HepG2 (cell line): ENCODE results near the gene APBB3. TPM values are rescaled to one million over a fixed set of nuclear protein-coding genes. Genes with fewer than 3 reads are reported as not detected.

Source experiments
- ATF1 ChIP-seq: IDR thresholded peaks from 2 replicates; pipeline ENCODE4 v1.6.1; 2016; ENCODE audit warnings: mild to moderate bottlenecking, control low read depth
- CEBPZ ChIP-seq: IDR thresholded peaks from 2 replicates; pipeline ENCODE4 v1.6.1; 2012; ENCODE audit warnings: low read length, improper control_type of control experiment
- DNMT3B ChIP-seq: conservative IDR thresholded peaks from 2 replicates; pipeline ENCODE4 v1.6.1; 2016; ENCODE audit warnings: missing biosample characterization, control low read depth
- DRAP1 ChIP-seq: IDR thresholded peaks from 2 replicates; pipeline ENCODE4 v1.6.1; 2016; ENCODE audit warnings: missing genetic modification reagents, missing compliant biosample characterization
- ERF ChIP-seq: IDR thresholded peaks from 2 replicates; pipeline ENCODE4 v1.6.1; 2018; ENCODE audit warnings: missing biosample characterization, missing genetic modification reagents
- FOXA3 ChIP-seq: IDR thresholded peaks from 2 replicates; pipeline ENCODE4 v1.6.1; 2016; ENCODE audit warnings: missing genetic modification reagents, missing compliant biosample characterization
- HOXA3 ChIP-seq: sonication (generic); formaldehyde crosslinking; IDR thresholded peaks from 2 replicates; pipeline ENCODE4 v1.5.0; 2020; ENCODE audit warnings: missing genetic modification reagents
- IRF2 ChIP-seq: IDR thresholded peaks from 2 replicates; pipeline ENCODE4 v1.6.1; 2018; ENCODE audit warnings: missing genetic modification reagents, missing compliant biosample characterization
- JDP2 ChIP-seq: sonication (generic); formaldehyde crosslinking; IDR thresholded peaks from 2 replicates; pipeline ENCODE4 v1.8.1; 2022; ENCODE audit warnings: missing genetic modification reagents, borderline replicate concordance
- JUNB ChIP-seq: sonication (generic); formaldehyde crosslinking; IDR thresholded peaks from 2 replicates; pipeline ENCODE4 v1.8.0; 2022; ENCODE audit warnings: missing genetic modification reagents, mild to moderate bottlenecking, borderline replicate concordance
- KDM1A ChIP-seq: IDR thresholded peaks from 2 replicates; pipeline ENCODE4 v1.6.1; 2016; ENCODE audit warnings: missing compliant biosample characterization
- MAFK ChIP-seq, 2 experiments: IDR thresholded peaks in 1 of 2; conservative IDR thresholded peaks in 1 of 2; 2 replicates each; pipeline ENCODE4 v1.6.1; 2011; ENCODE audit warnings: improper control_type of control experiment in 2 of 2, low read length in 2 of 2
- MYC ChIP-seq: sonication (generic); formaldehyde crosslinking; IDR thresholded peaks from 2 replicates; pipeline ENCODE4 v1.9.0; 2021; ENCODE audit warnings: missing genetic modification reagents, borderline replicate concordance
- TOE1 ChIP-seq: sonication (generic); formaldehyde crosslinking; IDR thresholded peaks from 2 replicates; pipeline ENCODE4 v1.4.0; 2020; ENCODE audit warnings: mild to moderate bottlenecking, missing genetic modification reagents
- ZNF121 ChIP-seq: sonication (generic); formaldehyde crosslinking; IDR thresholded peaks from 2 replicates; pipeline ENCODE4 v1.5.0; 2020; ENCODE audit warnings: mild to moderate bottlenecking, missing genetic modification reagents
- ZNF17 ChIP-seq: sonication (generic); formaldehyde crosslinking; IDR thresholded peaks from 2 replicates; pipeline ENCODE4 v1.5.0; 2020; ENCODE audit warnings: mild to moderate bottlenecking, missing genetic modification reagents
- ZNF468 ChIP-seq: sonication (generic); formaldehyde crosslinking; IDR thresholded peaks from 2 replicates; pipeline ENCODE4 v1.8.0; 2022; ENCODE audit warnings: mild to moderate bottlenecking, moderate library complexity, missing genetic modification reagents
- ZNF510 ChIP-seq: sonication (generic); formaldehyde crosslinking; IDR thresholded peaks from 2 replicates; pipeline ENCODE4 v1.4.0; 2020; ENCODE audit warnings: low read depth, mild to moderate bottlenecking, missing genetic modification reagents
- ZNF543 ChIP-seq: sonication (generic); formaldehyde crosslinking; IDR thresholded peaks from 2 replicates; pipeline ENCODE4 v1.4.0; 2020; ENCODE audit warnings: mild to moderate bottlenecking, missing genetic modification reagents
- ZNF576 ChIP-seq: sonication (generic); formaldehyde crosslinking; IDR thresholded peaks from 2 replicates; pipeline ENCODE4 v1.4.0; 2020; ENCODE audit warnings: mild to moderate bottlenecking, missing genetic modification reagents
- ZNF577 ChIP-seq: sonication (generic); formaldehyde crosslinking; IDR thresholded peaks from 2 replicates; pipeline ENCODE4 v1.4.0; 2020; ENCODE audit warnings: mild to moderate bottlenecking, low read depth, missing genetic modification reagents, borderline replicate concordance
- ZNF75D ChIP-seq: sonication (generic); formaldehyde crosslinking; IDR thresholded peaks from 2 replicates; pipeline ENCODE4 v1.8.1; 2023; ENCODE audit warnings: missing genetic modification reagents, mild to moderate bottlenecking, borderline replicate concordance
- ZNF781 ChIP-seq: sonication (generic); formaldehyde crosslinking; IDR thresholded peaks from 2 replicates; pipeline ENCODE4 v1.5.1; 2020; ENCODE audit warnings: borderline replicate concordance, mild to moderate bottlenecking, missing genetic modification reagents; ENCODE audit errors: not compliant biosample characterization
- polyA plus RNA-seq, 8 experiments: library from polyadenylated mRNA; depleted of rRNA in 3 of 8; stranded (reverse) in 7 of 8; unstranded in 1 of 8; fragments of >200 nt; fragmentation: Illumina TruSeq in 4 of 8; extraction: Trizol in 4 of 8; gene quantifications; 2 replicates each; pipeline versions ENCODE4 v1.2.1 to v1.2.3, GENCODE V29; 2011 to 2016; ENCODE audit warnings: low read depth in 4 of 8, missing spikeins in 1 of 8, mixed read lengths in 1 of 8; ENCODE audit not compliant: insufficient read depth in 1 of 8
- total RNA-seq, 5 experiments: library from RNA; depleted of rRNA; stranded (reverse); fragments of >200 nt; fragmentation: Illumina TruSeq; extraction: Trizol; gene quantifications; 2 replicates each; pipeline ENCODE4 v1.2.3, GENCODE V29; 2016; ENCODE audit warnings: low read depth in 1 of 5
- TF ChIP-seq, protein P1 (sequence below): sonication (generic); formaldehyde crosslinking; IDR thresholded peaks from 2 replicates; pipeline ENCODE4 v1.4.0; 2020; ENCODE audit warnings: missing genetic modification reagents

The APBB3 gene
- total and polyA plus RNA-seq, 2 of the 13 experiments (the other 11 are each of a cell fraction or from before 2014, with no cell fraction given): 0.38 to 0.78 TPM

DNA sequence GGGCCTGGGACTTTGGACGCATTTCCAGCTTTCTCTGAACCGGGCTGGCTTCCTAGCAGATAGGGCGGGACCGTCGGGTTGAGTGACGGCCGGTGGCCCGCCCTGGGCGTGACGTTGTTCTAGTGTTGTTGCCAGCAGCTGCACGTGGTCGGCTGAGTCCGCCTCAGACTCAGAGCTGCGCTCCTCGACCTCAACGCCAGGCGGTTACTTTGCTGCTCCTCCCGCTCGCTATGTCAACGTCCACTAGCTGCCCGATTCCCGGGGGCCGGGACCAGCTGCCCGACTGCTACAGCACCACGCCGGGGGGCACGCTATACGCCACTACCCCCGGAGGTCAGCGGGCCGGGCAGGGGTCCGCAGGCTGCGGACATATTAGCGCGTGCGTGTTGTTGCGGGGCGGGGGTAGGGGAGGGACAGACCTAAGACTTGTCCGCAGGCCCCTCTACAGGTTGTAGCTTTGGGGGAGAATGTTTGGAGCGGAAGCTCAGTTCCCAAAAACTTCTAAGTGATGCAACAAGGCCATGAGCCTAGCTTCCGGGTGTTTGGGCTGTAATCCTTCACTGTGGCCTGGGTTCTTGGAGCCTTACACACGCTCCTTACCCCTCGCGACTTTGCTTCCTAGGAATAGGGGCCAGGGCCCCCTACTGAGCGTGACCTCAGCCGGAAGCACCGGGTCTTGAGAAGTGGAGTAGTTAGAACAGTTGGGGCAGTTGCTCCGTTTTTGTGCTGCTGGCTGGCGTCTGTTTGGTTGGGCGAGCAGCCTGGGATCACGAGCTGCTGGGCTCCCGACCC lies 16.7 kb downstream of the APBB3 start, which contains the start of gene EIF4EBP3 (continued):
- TF ChIP-seq IRF2 (CRISPR knock-in tag) (peak; percentile 42), ZNF543 (CRISPR knock-in tag) (no peak), ZNF577 (CRISPR knock-in tag) (no peak), JUNB (CRISPR knock-in tag) (no peak), DRAP1 (CRISPR knock-in tag) (peak; percentile 74), TOE1 (CRISPR knock-in tag) (0 out of 2 replicates have a peak, but pooled peaks have one; percentile 59), JDP2 (CRISPR knock-in tag) (no peak), ZNF121 (CRISPR knock-in tag) (no peak), ZNF576 (no peak), KDM1A (CRISPR knock-in tag) (no peak), MYC (CRISPR knock-in tag) (peak; percentile 97), HOXA3 (peak; percentile 83), ZNF17 (CRISPR knock-in tag) (no peak), ERF (CRISPR knock-in tag) (peak; percentile 78), MAFK (conservative IDR thresholded peaks at IDR 0.05 in 1 of 2, IDR thresholded peaks at IDR 0.05 in 1 of 2; ENCODE audit: low read length in 2 of 2) (no peak), CEBPZ (no peak), ZNF781 (CRISPR knock-in tag) (no peak), ATF1 (CRISPR knock-in tag) (0 out of 2 replicates have a peak, but pooled peaks have one; percentile 62), ZNF468 (CRISPR knock-in tag) (no peak), ZNF75D (no peak), FOXA3 (CRISPR knock-in tag) (peak; percentile 69), ZNF510 (CRISPR knock-in tag) (no peak), DNMT3B (no peak)
- TF ChIP-seq, protein P1, sequence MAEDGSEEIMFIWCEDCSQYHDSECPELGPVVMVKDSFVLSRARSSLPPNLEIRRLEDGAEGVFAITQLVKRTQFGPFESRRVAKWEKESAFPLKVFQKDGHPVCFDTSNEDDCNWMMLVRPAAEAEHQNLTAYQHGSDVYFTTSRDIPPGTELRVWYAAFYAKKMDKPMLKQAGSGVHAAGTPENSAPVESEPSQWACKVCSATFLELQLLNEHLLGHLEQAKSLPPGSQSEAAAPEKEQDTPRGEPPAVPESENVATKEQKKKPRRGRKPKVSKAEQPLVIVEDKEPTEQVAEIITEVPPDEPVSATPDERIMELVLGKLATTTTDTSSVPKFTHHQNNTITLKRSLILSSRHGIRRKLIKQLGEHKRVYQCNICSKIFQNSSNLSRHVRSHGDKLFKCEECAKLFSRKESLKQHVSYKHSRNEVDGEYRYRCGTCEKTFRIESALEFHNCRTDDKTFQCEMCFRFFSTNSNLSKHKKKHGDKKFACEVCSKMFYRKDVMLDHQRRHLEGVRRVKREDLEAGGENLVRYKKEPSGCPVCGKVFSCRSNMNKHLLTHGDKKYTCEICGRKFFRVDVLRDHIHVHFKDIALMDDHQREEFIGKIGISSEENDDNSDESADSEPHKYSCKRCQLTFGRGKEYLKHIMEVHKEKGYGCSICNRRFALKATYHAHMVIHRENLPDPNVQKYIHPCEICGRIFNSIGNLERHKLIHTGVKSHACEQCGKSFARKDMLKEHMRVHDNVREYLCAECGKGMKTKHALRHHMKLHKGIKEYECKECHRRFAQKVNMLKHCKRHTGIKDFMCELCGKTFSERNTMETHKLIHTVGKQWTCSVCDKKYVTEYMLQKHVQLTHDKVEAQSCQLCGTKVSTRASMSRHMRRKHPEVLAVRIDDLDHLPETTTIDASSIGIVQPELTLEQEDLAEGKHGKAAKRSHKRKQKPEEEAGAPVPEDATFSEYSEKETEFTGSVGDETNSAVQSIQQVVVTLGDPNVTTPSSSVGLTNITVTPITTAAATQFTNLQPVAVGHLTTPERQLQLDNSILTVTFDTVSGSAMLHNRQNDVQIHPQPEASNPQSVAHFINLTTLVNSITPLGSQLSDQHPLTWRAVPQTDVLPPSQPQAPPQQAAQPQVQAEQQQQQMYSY (CRISPR knock-in tag): peak; percentile 42; the same call in 1 of the 2 replicates
